Measurements from ENCODE around the gene PDE6D.

PDE6D gene

GRCh38 chr2:231765496-231765929 is 15.6 kb downstream of the PDE6D start:
- ChIA-PET CTCF (interaction anchor here (0.6 kb wide), 1 partner anchor 81 kb away, joined by 3 read pairs; no protein-coding TSS in a partner anchor), POLR2A (interaction anchor here (0.6 kb wide), 1 partner anchor 41 kb away, joined by 5 read pairs; no protein-coding TSS in a partner anchor)
- Histone ChIP-seq H3K27ac (ENCODE audit: extremely low read depth, low read depth, low read length) (no peak overlapping the region), H3K4me3 (ENCODE audit: low read depth, low read length) (no peak overlapping the region), H3K9me3 (ENCODE audit: control insufficient read depth, insufficient read depth, low read depth, low read length) (no peaks in the 10 kb centered on the region), H3K36me3 (ENCODE audit: control insufficient read depth in 2 of 2, insufficient read depth in 1 of 2, low read length in 2 of 2) (no peaks in the 10 kb centered on the region), H3K4me1 (ENCODE audit: control insufficient read depth, insufficient read depth, low read length) (no peaks in the 10 kb centered on the region)
- TF ChIP-seq REST (tag by site-specific recombination; IDR thresholded peaks at IDR 0.05) (no peak), PRDM4 (tag by site-specific recombination; IDR thresholded peaks at IDR 0.05) (peak; percentile 22; the same call in 1 of the 2 replicates), KLF9 (tag by site-specific recombination; IDR thresholded peaks at IDR 0.05; ENCODE audit: low read depth) (no peak), PRDM1 (tag by site-specific recombination; IDR thresholded peaks at IDR 0.05) (peak; percentile 53)

GRCh38 chr2:231764760-231765159 is 16.3 kb downstream of the PDE6D start:
- Histone ChIP-seq H3K4me3 (ENCODE audit: low read depth, low read length) (no peak overlapping the region), H3K36me3 (ENCODE audit: control insufficient read depth in 2 of 2, insufficient read depth in 1 of 2, low read length in 2 of 2) (no peaks in the 10 kb centered on the region), H3K4me1 (ENCODE audit: control insufficient read depth, insufficient read depth, low read length) (no peaks in the 10 kb centered on the region), H3K9me3 (ENCODE audit: control insufficient read depth, insufficient read depth, low read depth, low read length) (no peaks in the 10 kb centered on the region), H3K27ac (ENCODE audit: extremely low read depth, low read depth, low read length) (no peak overlapping the region)
- POLR2A ChIA-PET, result no interaction called here
- CTCF ChIA-PET, result interaction anchor here (0.6 kb wide), 1 partner anchor 80 kb away, joined by 3 read pairs; no protein-coding TSS in a partner anchor
- TF ChIP-seq ZBTB44 (tag by site-specific recombination; IDR thresholded peaks at IDR 0.05) (no peak), ZNF16 (tag by site-specific recombination; IDR thresholded peaks at IDR 0.05; ENCODE audit: low read depth) (no peak), ZFP3 (tag by site-specific recombination; IDR thresholded peaks at IDR 0.05; ENCODE audit: low read depth) (no peak), ZNF221 (tag by site-specific recombination; IDR thresholded peaks at IDR 0.05; ENCODE audit: borderline replicate concordance) (no peak), SETDB1 (IDR thresholded peaks at IDR 0.05; ENCODE audit: insufficient read length, low read length) (no peak), ZNF777 (tag by site-specific recombination; IDR thresholded peaks at IDR 0.05; ENCODE audit: borderline replicate concordance) (no peak), PATZ1 (tag by site-specific recombination; IDR thresholded peaks at IDR 0.05) (no peak), ZNF555 (tag by site-specific recombination; conservative IDR thresholded peaks at IDR 0.05) (no peak), ZNF280C (tag by site-specific recombination; IDR thresholded peaks at IDR 0.05) (no peak), BCL11A (tag by site-specific recombination; IDR thresholded peaks at IDR 0.05; ENCODE audit: low read depth) (no peak), ZNF518A (tag by site-specific recombination; conservative IDR thresholded peaks at IDR 0.05; ENCODE audit: low read depth) (no peak), ZNF248 (tag by site-specific recombination; IDR thresholded peaks at IDR 0.05) (no peak), GLIS2 (tag by site-specific recombination; IDR thresholded peaks at IDR 0.05) (no peak)

Measured in HEK293 (cell line).